Endothelial cell of hepatic sinusoid (primary cell): Measurements from ENCODE around the gene WBP2.
"Not testable (repeated sequence)": the region's sequence is repeated elsewhere in the genome, so short reads cannot be mapped to it uniquely, and the experiment has no call there.

Experiments used
- in situ Hi-C: cut with HindIII; loops from 2 replicates; pipeline ENCODE4 v1.10.0; 2017; ENCODE audit warnings: low sequenced_read_pairs

The WBP2 gene

GRCh38 chr17:75819116-75819515 is 36.0 kb downstream of the WBP2 start:
- in situ Hi-C loops: no loop called here

DNA sequence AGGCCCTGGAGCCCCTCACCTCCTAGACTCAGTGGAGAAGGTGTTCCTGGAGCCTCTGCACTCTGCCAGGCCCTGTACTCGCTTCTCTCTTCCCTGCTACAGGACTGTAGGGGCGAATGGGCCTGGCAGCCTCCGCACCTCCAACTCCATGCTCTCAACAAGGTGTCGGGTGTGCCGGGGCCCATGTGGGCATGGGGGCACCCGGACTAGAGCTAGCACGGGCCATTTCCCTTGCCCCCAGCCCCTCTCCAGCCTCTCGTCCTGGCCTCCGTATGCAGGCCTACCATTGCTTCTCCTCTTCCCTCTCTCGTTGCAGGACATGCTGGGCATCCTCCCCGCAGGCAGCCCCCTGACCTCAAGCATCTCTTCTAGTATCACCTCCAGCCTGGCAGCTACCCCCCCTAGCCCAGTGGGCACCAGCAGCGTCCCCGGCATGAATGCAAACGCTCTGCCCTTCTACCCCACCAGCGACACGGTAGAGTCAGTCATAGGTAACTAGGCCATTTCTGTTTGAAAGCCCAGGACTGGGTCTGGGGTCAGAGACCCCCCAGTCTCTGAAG is 36.7 kb downstream of the WBP2 start:
- in situ Hi-C loops: no loop called here

- in situ Hi-C loops: no loop called here
Observed at GRCh38 chr17:75817571-75817970, 37.6 kb downstream of the WBP2 start.

DNA sequence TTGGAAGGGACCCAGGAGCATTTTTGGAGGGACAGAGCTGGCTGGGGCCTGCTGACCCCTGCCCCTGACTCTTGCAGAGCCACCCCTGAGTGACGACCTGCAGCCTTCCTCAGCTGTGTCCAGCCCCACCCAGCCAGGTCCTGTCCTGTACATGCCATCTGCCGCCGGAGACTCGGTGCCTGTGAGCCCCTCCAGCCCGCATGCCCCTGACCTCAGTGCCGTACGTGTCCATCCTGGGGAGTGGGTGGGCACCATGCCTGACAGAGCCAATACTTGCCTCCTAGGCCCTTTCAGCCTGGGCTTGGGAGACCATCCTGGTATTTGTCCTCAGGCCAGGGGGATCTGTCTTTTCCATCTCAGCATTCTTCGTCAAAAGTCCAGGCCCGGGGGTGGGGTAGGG is 38.4 kb downstream of the WBP2 start:
- in situ Hi-C loops: no loop called here

GRCh38 chr17:75815399-75815798 is 39.7 kb downstream of the WBP2 start:
- in situ Hi-C loops: no loop called here

GRCh38 chr17:75814900-75815373 is 40.2 kb downstream of the WBP2 start:
- in situ Hi-C loops: no loop called here

- in situ Hi-C loops: no loop called here
Observed at GRCh38 chr17:75814021-75814395, 41.1 kb downstream of the WBP2 start.

GRCh38 chr17:75813081-75814020 is 41.8 kb downstream of the WBP2 start:
- in situ Hi-C loops: no loop called here

DNA sequence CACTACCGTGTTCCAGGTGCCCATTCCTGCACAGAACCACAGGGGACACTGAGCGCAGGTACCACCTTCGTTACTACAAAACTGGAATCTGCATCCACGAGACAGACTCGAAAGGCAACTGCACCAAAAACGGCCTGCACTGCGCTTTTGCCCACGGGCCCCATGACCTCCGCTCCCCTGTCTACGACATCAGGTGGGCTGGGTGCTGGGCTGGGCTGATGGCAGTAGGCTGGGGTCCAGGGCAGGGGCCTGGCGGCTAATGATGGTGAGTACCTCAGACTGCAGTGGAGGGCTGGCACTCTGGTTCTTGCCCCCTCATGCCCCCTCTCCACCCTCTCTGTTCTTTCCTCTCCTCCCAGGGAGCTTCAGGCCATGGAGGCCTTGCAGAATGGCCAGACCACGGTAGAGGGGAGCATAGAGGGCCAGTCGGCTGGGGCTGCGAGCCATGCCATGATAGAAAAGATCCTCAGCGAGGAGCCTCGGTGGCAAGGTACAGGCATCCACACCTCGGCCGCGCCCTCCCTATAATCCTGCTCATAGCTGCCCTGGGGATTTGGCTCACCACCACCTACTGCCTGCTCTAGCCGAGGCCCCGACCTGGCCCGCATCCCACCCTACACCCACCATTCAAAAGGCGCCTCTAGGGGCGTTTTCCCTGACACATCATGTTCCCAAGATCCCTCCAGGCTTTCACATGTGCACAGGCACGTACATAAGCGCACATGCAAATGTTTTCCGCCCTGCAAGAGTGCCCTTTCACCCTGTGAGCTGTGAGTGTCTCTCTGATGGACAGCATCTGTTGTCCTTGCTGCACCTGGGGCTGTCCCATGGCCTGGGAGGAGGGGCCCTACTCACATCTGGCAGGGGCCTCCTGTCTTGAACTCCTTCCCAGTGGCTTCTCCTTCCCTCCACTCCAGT is 42.8 kb downstream of the WBP2 start:
- in situ Hi-C loops: no loop called here

DNA sequence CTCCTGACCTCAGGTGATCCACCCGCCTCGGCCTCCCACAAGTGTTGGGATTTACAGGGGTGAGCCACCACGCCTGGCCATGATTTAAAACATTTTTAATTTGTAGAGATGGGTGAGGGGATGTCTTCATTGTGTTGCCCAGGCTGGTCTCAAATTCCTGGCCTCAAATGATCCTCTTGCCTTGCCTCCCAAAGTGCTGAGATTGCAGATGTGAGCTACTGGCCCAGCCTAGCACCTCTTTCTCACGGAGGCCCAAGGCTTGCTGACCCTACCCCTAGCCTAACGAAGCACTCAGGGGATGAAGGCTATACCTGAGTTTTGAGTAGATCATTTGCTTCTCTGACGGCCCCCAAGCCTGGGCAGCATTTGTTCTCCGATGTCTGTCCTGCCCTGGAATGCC is 44.0 kb downstream of the WBP2 start:
- in situ Hi-C loops: no loop called here

GRCh38 chr17:75810756-75811155 is 44.4 kb downstream of the WBP2 start:
- in situ Hi-C loops: not testable (repeated sequence)

DNA sequence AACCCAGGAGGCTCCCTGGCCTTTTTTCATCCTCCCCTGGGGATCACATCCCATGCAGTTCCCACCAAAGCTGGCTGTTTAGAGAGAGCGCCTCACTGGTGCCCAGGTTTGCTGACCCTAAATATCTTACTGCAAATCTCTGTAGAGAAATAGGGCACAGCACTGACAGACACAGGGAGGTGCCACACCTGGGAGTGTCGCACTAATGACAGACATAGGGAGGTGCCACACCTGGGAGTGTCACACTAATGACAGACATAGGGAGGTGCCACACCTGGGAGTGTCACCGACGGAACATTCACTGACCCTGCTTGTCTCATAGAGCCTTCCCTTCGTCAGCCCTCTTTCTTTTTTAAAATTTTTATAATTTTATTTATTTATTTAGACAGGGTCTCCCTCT is 44.9 kb downstream of the WBP2 start:
- in situ Hi-C loops: no loop called here

DNA sequence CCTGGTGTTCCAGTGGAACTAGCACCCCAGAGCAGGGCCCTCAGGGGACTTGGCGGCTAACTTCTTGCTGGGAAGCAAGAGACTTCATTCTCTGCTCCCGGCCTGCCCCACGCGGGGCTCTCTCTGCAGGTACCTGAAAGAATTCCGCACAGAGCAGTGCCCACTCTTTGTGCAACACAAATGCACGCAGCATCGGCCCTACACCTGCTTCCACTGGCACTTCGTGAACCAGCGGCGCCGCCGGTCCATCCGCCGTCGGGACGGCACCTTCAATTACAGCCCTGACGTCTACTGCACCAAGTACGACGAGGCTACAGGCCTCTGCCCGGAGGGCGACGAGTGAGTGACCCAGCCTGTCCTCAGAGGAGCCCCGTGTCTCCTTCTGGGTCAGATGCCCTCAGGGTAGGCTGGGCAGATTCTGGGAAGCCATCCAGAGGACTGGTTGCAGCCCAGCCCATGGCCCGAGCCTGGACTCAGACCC is 45.5 kb downstream of the WBP2 start:
- in situ Hi-C loops: no loop called here

DNA sequence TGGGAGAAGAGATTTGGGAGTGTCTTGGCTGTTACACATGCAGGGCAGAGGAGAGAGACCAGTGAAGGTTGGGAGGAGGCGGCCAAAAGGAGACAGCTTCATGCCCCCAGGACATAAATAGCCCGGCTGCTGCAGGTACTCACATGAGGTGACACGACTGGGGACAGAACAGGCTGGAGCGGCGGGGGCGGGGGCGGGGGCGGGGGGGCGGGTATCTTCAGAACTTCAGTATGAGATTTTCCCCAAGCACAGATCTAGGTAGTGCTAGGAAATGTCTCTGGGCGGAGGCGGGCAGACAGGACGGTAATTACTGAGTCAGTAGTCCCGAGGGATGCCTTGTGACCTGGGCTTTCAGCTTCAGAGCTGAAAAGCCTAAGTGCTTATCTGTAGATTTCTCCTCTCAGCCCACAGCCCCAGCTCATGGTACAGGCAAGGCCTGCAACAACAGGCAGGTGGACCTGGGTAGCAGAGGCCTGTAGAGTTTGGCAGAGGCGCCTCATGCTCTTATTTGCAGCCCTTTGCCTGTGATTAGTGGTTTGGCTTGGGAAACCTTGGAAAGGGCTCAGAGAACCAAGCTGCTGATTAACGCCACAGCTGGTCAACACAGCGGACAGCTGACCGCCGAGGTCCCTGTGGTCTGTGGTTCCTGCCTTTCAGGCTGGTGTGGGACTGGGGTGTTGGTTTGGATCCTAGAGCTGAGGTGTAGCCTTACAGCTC is 46.1 kb downstream of the WBP2 start:
- in situ Hi-C loops: no loop called here

DNA sequence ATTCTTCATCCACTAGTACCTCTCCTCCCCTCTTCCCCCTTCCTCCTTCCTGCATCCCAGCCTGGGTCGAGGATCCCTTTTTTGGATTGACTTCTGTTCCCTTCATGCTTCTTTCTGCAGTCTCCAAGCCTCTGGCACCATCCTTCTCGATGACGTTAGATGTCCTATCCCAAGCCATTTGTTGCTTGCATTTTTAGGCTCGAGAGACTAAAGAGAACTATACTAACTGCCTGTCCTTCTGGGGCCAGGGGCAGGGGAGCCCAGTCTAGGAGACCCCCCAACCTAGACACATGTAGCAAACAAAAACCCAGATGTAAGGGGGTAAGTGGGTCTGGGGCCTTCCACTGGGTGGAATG is 46.6 kb downstream of the WBP2 start:
- in situ Hi-C loops: no loop called here

GRCh38 chr17:75807861-75808260 is 47.3 kb downstream of the WBP2 start:
- in situ Hi-C loops: no loop called here

DNA sequence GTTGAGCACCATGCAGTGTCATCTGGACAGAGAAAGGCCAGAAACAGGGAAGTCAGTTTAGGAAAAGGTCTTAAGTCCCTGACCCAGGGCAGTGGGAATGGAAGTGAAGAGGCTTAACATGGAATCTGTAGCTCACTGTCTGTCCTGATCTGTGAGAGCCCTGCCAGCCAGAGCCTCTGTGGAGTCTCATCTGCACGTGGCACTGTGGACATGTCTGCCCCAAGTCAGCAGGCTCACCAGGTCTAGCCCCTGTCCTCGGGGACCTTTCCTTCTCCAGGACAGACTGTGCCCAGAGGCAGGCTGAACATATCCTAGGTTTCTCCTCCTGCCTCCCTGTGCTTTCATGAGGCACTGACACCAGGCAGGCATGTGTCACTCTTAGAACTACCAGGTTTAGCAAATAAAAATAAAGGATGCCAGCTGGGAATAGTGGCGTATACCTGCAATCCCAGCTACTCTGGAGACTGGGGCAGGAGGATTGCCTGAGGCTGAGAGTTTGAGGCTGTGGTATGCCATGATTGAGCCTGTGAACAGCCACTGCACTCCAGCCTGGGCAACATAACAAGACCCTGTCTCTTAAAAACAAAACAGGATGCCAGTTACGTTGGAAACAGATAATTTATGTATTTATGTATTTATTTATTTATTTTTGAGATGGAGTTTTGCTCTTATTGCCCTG is 48.2 kb downstream of the WBP2 start:
- in situ Hi-C loops: no loop called here

DNA sequence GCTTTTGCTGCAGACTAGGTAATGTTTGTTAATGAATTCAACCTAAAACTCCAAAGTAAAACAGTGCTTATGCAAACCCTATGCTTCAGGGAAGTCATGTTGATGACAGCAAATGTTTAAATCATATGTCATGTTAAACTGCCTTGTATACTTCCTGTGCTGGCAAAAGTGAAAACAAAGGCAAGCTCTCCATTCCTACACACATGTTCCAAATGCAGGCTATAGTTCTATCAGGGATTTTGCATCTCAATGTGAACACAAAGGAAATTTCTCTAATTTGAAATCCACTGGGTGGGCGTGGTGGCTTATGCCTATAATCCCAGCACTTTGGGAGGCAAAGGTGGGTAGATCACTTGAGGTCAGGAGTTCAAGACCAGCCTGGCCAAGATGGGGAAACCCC is 51.3 kb downstream of the WBP2 start:
- in situ Hi-C loops: no loop called here

DNA sequence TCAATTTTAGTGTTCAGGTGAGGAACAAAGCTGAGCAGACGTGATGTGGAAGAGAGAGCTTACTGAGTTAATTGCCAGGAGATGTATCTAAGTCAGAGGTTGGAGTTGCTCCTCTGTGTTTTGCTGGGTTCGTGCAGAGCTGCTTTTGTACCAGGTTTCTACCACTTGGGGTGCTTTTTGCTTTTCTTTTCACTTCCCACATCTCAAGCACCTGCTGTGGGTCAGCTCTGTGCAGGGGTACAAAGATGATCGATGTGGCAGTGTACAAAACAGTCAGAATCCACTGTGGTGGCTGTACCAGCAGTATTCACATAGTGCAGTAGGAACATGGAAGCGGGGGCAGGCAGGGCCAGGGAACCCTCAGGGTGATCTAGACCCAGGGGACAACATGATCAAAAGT is 55.7 kb downstream of the WBP2 start:
- in situ Hi-C loops: no loop called here
